ENCODE data around the gene MARCHF10.
"Not testable (repeated sequence)": the region's sequence is repeated elsewhere in the genome, so short reads cannot be mapped to it uniquely, and the experiment has no call there.

GRCh38 chr17:62785983-62786382 is 22.1 kb downstream of the MARCHF10 start:
- TF ChIP-seq CTCF (IDR thresholded peaks at IDR 0.05; ENCODE audit: poor library complexity, severe bottlenecking); EP300 (conservative IDR thresholded peaks at IDR 0.05; ENCODE audit: poor library complexity, severe bottlenecking); REST (IDR thresholded peaks at IDR 0.05; ENCODE audit: borderline replicate concordance); RAD21 (conservative IDR thresholded peaks at IDR 0.05); POLR2AphosphoS5 (IDR thresholded peaks at IDR 0.05); TAF1 (IDR thresholded peaks at IDR 0.05; ENCODE audit: low read depth): not testable (repeated sequence)

All from neural cell (in vitro differentiated cells).